ENCODE results near the gene ABHD16A. TPM values are rescaled to one million over a fixed set of nuclear protein-coding genes. Genes with fewer than 3 reads are reported as not detected.

ABHD16A gene
- total RNA-seq: 10 to 100 TPM; 20.9 to 25.1 TPM

- POLR2A ChIA-PET: interaction anchor here (0.6 to 1.3 kb wide), 6 partner anchors 33 to 104 kb away, joined by 3 to 6 read pairs (median 4); partner anchors contain the start of genes CLIC1, GPANK1 and LSM2
- peak within 1 kb of the TSS; percentile 97 for H3K27ac Mint-ChIP-seq
- DNase-seq (peak; percentile 99), ATAC-seq (peak; percentile 91)
- peaks cover 8% of the 10 kb centered on the region for H3K36me3 Mint-ChIP-seq (ENCODE audit: low read depth)
- H3K4me3 Mint-ChIP-seq: peak within 1 kb of the TSS; percentile 99
- H3K4me1 Mint-ChIP-seq: peaks cover 23% of the 10 kb centered on the region
- CTCF ChIA-PET: interaction anchor here (0.6 to 1.4 kb wide), 13 partner anchors 9 to 229 kb away, joined by 3 to 4 read pairs (median 3); partner anchors contain the start of genes DDAH2, GPANK1, HSPA1A and HSPA1B
- H3K9me3 Mint-ChIP-seq (ENCODE audit: low read depth): no peaks in the 10 kb centered on the region
- intact Hi-C loops (cut with DNase I, micrococcal nuclease): loop anchor here (1.0 to 2.0 kb wide), 16 partner anchors 22 to 269 kb away; partner anchors contain the start of genes BAG6 (in 2 of the 2), CLIC1 (in 1 of the 2), DDAH2 (in 1 of the 2) and DXO (in 1 of the 2)
- H3K27me3 Mint-ChIP-seq: no peaks in the 10 kb centered on the region
Measured at GRCh38 chr6:31702819-31703716, at the start of gene ABHD16A. ABHD16A (minus strand) TSS chr6:31703324; CDS start chr6:31703281, 43 bp downstream.

- ChIA-PET CTCF (interaction anchor here (0.6 to 1.0 kb wide), 4 partner anchors 10 to 73 kb away, joined by 3 read pairs; no protein-coding TSS in a partner anchor), POLR2A (interaction anchor here (1.0 kb wide), 1 partner anchor 15 kb away, joined by 4 read pairs; no protein-coding TSS in a partner anchor)
- no peaks in the 10 kb centered on the region for H3K27me3 Mint-ChIP-seq
- H3K9me3 Mint-ChIP-seq (ENCODE audit: low read depth): no peaks in the 10 kb centered on the region
- H3K36me3 Mint-ChIP-seq (ENCODE audit: low read depth): peaks cover 21% of the 10 kb centered on the region
- ATAC-seq (no peak), DNase-seq (no peak)
- no peaks in the 10 kb centered on the region for H3K4me1 Mint-ChIP-seq
- no peak overlapping the region for H3K4me3 Mint-ChIP-seq
- intact Hi-C loops (cut with DNase I, micrococcal nuclease): no loop called here
- H3K27ac Mint-ChIP-seq: no peak overlapping the region
Measured at GRCh38 chr6:31752739-31753319, 49.7 kb upstream of the ABHD16A start.

DNA sequence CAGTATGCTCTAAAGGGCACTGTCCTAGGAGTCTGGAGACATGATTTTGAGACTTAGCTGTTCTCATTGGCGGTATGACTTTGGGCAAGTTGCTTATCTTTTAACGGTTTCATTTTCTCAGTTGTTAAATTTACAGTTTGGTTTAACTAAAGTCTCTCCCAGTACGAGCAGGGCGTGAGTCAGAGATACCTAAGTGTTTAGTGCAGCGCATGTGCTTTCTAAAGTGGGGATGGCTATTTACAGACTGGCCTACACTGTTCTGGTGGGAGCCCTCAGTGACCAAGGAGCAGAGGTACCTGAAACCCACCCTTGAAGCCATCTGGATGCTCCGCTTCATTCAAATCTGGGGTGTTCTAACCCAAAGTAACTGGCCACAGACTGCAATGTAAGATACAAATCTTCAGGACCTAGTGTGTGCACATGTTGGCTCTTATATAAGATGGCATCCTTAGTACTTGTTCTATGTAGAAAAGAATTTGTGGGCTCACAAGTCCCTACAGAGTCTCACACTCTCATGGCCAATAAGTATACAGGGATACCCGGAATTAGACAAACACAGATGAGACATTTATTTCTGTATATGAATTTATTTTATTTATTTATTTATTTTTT, 47.4 kb upstream of the ABHD16A start:
- ATAC-seq (no peak), DNase-seq (no peak)
- intact Hi-C loops (cut with DNase I, micrococcal nuclease): no loop called here
- Mint-ChIP-seq H3K27me3 (no peaks in the 10 kb centered on the region), H3K27ac (no peak overlapping the region), H3K36me3 (ENCODE audit: low read depth) (peaks cover 29% of the 10 kb centered on the region), H3K9me3 (ENCODE audit: low read depth) (no peaks in the 10 kb centered on the region), H3K4me1 (no peaks in the 10 kb centered on the region), H3K4me3 (no peak overlapping the region)
- ChIA-PET POLR2A (no interaction called here), CTCF (interaction anchor here (1.1 kb wide), 2 partner anchors 10 to 25 kb away, joined by 3 read pairs; no protein-coding TSS in a partner anchor)

DNA sequence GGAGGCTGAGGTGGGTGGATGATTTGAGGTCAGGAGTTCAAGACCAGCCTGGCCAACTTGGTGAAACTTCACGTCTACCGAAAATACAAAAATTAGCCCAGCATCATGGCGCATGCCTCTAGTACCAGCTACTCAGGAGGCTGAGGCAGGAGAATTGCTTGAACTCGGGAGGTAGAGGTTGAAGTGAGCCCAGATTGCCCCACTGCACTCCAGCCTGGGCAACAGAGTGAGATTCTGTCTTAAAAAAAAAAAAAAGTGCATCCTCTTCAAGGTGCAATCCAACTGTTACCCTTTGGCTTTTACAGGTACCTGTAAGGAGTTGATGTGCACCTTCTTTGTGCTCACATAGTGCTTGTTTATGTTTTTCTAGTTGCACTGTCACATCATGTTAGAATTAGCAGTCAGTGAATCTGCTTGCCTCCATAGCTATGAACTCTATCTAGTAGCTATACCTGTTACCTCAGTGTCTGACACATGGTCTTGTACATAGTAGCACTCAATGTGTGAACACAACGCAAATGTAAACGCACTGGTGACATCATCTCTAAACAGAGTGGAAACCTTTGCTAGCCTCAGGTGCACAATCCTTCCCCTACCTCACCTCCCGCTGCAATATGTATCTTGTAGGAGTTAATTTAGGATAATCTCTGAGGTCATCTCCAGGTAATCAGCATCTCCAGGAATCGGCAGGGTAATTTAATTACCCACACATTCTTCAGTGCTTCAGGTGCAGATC, 46.3 kb upstream of the ABHD16A start:
- intact Hi-C loops (cut with DNase I, micrococcal nuclease): no loop called here
- no peaks in the 10 kb centered on the region for H3K4me1 Mint-ChIP-seq
- no peaks in the 10 kb centered on the region for H3K9me3 Mint-ChIP-seq (ENCODE audit: low read depth)
- DNase-seq (no peak), ATAC-seq (no peak)
- POLR2A ChIA-PET: no interaction called here
- no peaks in the 10 kb centered on the region for H3K27me3 Mint-ChIP-seq
- no peak overlapping the region for H3K4me3 Mint-ChIP-seq
- CTCF ChIA-PET: no interaction called here
- H3K36me3 Mint-ChIP-seq (ENCODE audit: low read depth): peaks cover 35% of the 10 kb centered on the region
- no peak overlapping the region for H3K27ac Mint-ChIP-seq

DNA sequence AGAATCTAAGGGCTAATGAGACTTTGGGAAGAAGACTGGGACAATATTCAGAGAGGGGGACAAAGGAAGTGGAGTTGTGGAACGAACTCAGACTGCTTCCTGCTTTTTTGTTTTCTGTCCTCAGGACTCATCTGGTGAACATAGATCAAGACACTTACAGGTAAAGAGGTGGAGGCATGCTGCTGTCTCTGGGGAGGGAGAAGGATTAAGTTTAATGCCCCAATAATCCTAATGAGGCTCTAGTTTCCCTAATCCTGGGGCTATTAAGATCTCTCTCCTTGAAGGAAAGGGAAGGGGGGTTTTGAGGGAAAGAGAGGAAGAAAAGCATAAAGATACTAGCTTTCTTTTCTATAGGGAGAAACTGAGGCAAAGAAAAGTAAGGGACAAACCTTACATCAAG, 41.3 kb upstream of the ABHD16A start:
- ChIA-PET POLR2A (no interaction called here), CTCF (no interaction called here)
- no peak for ATAC-seq

DNA sequence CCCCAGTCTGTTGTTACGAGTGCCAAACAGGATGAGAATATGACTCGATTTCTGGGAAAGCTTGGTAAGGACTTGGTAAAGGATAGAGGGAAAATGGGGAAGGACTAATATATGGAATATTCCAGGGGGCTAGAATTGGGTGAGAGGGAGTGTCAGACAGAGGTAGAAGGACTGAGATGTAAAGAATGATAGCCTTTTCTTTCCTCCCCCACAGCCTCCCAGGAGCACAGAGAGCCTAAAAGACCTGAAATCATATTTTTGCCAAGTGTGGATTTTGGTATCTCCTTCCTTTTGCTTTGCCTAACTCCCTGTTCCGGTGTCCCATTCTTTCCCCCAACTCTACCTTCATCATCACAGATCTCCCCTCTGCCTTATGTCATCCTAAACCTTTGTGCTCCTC, 39.8 kb upstream of the ABHD16A start:
- H3K36me3 Mint-ChIP-seq (ENCODE audit: low read depth): peaks cover 60% of the 10 kb centered on the region
- POLR2A ChIA-PET: no interaction called here
- ATAC-seq (no peak), DNase-seq (no peak)
- peaks cover 31% of the 10 kb centered on the region for H3K4me1 Mint-ChIP-seq
- no peak overlapping the region for H3K4me3 Mint-ChIP-seq
- intact Hi-C loops (cut with DNase I, micrococcal nuclease): no loop called here
- H3K9me3 Mint-ChIP-seq (ENCODE audit: low read depth): no peaks in the 10 kb centered on the region
- CTCF ChIA-PET: interaction anchor here (0.7 kb wide), 1 partner anchor 10 kb away, joined by 3 read pairs; no protein-coding TSS in a partner anchor
- H3K27me3 Mint-ChIP-seq: no peaks in the 10 kb centered on the region
- no peak overlapping the region for H3K27ac Mint-ChIP-seq

More for the DNA sequence above, 41.3 kb upstream of the ABHD16A start:
- Mint-ChIP-seq H3K27ac (no peak overlapping the region), H3K4me3 (no peak overlapping the region), H3K9me3 (ENCODE audit: low read depth) (no peaks in the 10 kb centered on the region), H3K36me3 (ENCODE audit: low read depth) (peaks cover 67% of the 10 kb centered on the region), H3K27me3 (no peaks in the 10 kb centered on the region), H3K4me1 (peaks cover 15% of the 10 kb centered on the region)
- intact Hi-C loops (cut with DNase I, micrococcal nuclease): no loop called here
- DNase-seq: no peak

DNA sequence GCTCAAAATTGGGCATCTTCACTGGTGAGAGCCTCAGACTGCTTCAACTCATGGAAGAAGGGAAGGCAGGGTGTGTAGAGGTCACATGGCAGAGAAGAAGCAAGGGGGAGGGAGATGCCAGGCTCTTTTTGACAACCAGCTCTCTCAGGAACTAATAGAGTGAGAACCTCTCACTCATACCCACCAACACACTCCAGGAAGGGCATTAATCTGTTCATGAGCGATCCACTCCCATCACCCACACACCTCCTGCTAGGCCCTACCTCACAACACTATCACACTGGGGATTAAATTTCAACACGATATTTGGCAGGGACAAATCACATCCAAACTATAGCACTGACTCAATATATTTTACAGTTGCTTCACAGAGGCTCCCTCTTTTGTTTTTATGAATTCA, 38.7 kb upstream of the ABHD16A start:
- no peak for ATAC-seq
- intact Hi-C loops (cut with DNase I, micrococcal nuclease): no loop called here
- H3K27ac Mint-ChIP-seq: no peak overlapping the region
- no peaks in the 10 kb centered on the region for H3K9me3 Mint-ChIP-seq (ENCODE audit: low read depth)
- POLR2A ChIA-PET: interaction anchor here (0.6 to 0.7 kb wide), 2 partner anchors 65 to 728 kb away, joined by 3 to 4 read pairs; no protein-coding TSS in a partner anchor
- no peak for DNase-seq
- H3K36me3 Mint-ChIP-seq (ENCODE audit: low read depth): peaks cover 53% of the 10 kb centered on the region
- CTCF ChIA-PET: interaction anchor here (0.6 to 1.6 kb wide), 4 partner anchors 12 to 38 kb away, joined by 3 to 5 read pairs (median 4); partner anchors contain the start of gene ABHD16A
- peak overlapping the region; percentile 86 for H3K4me3 Mint-ChIP-seq
- H3K4me1 Mint-ChIP-seq: peaks cover 41% of the 10 kb centered on the region
- H3K27me3 Mint-ChIP-seq: no peaks in the 10 kb centered on the region

GRCh38 chr6:31740397-31741223, 37.5 kb upstream of the ABHD16A start:
- H3K27me3 Mint-ChIP-seq: no peaks in the 10 kb centered on the region
- intact Hi-C loops (cut with DNase I, micrococcal nuclease): no loop called here
- peak overlapping the region; percentile 86 for H3K4me3 Mint-ChIP-seq

DNA sequence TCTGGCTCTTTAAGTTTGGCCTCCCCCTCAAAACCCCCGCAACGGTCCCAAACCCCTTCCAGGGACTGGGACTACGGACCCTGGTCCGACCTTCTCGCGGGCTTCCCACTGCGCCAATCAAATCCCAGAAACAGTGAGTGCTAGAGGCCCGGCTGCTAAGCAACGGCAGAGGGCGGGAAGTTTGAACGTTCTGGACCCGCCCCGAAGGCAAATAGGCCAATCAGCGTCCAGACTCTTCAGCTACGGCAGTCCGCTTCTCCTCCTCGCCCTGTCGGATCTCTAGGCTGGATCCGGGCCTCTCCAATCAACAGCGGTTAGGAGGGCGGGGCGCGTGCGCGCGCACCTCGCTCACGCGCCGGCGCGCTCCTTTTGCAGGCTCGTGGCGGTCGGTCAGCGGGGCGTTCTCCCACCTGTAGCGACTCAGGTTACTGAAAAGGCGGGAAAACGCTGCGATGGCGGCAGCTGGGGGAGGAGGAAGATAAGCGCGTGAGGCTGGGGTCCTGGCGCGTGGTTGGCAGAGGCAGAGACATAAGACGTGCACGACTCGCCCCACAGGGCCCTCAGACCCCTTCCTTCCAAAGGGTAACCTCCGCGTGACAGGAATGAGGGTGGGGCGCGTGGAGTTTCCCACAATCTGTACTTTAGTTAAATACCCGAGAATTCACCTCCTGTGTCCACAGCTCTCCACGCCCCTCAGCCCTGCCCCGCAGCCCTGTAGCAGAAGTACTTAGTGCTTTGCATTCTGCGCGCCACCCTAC, 36.7 kb upstream of the ABHD16A start, which contains the start of gene MSH5:
TSS of gene MSH5 (plus strand) at position 367 of the 758 bp plus-strand sequence. CDS start 462 bp downstream, outside the sequence.
- peak; percentile 98 for DNase-seq
- intact Hi-C loops (cut with DNase I, micrococcal nuclease): loop anchor here (1.0 to 10.0 kb wide), 18 partner anchors 32 to 1465 kb away; partner anchors contain the start of genes LY6G5C (in 2 of the 2), VARS1 (in 2 of the 2), ABHD16A (in 1 of the 2) and AGPAT1 (in 1 of the 2)

More at GRCh38 chr6:31740397-31741223, 37.5 kb upstream of the ABHD16A start:
- Mint-ChIP-seq H3K36me3 (ENCODE audit: low read depth) (peaks cover 53% of the 10 kb centered on the region), H3K9me3 (ENCODE audit: low read depth) (no peaks in the 10 kb centered on the region), H3K27ac (peak overlapping the region; percentile 86), H3K4me1 (peaks cover 46% of the 10 kb centered on the region)
- ChIA-PET POLR2A (interaction anchor here (0.6 to 1.6 kb wide), 5 partner anchors 29 to 1105 kb away, joined by 3 to 7 read pairs (median 5); partner anchors contain the start of genes CSNK2B, GPANK1 and NEU1), CTCF (interaction anchor here (0.6 to 3.3 kb wide), 12 partner anchors 10 to 212 kb away, joined by 3 to 15 read pairs (median 3); partner anchors contain the start of gene ABHD16A)
- DNase-seq (no peak), ATAC-seq (no peak)

More for the DNA sequence above, 36.7 kb upstream of the ABHD16A start, which contains the start of gene MSH5:
- Mint-ChIP-seq H3K4me3 (peak within 1 kb of the TSS; percentile 96), H3K9me3 (ENCODE audit: low read depth) (no peaks in the 10 kb centered on the region), H3K27me3 (no peaks in the 10 kb centered on the region), H3K27ac (peak within 1 kb of the TSS; percentile 86), H3K4me1 (peaks cover 46% of the 10 kb centered on the region), H3K36me3 (ENCODE audit: low read depth) (peaks cover 54% of the 10 kb centered on the region)
- CTCF ChIA-PET: interaction anchor here (0.6 to 3.3 kb wide), 13 partner anchors 9 to 184 kb away, joined by 3 to 15 read pairs (median 4); partner anchors contain the start of genes LSM2 and LY6G6C
- POLR2A ChIA-PET: interaction anchor here (0.5 to 1.6 kb wide), 8 partner anchors 30 to 1241 kb away, joined by 3 to 7 read pairs (median 4); partner anchors contain the start of genes CSNK2B, GPANK1 and NEU1
- peak; percentile 87 for ATAC-seq

Data from activated CD4-positive, alpha-beta T cell treated with anti-CD3 and anti-CD28 coated beads for 36 hours (primary cell).